Mucosa of descending colon (tissue), 3 donors: ENCODE measurements around the gene CYP21A2. TPM values are rescaled to one million over a fixed set of nuclear protein-coding genes. Genes with fewer than 3 reads are reported as not detected.

Experiments
- ATAC-seq: fragments of 200-7000 bp; cut with Tn5 transposase; one replicate; pipeline ENCODE4 v1.9.1; 2020; ENCODE audit warnings: mild to moderate bottlenecking, moderate library complexity
- DNase-seq, 3 donors: peaks; one replicate each; pipeline ENCODE4 v3.0.0-alpha.2; 2020
- H3K36me3 ChIP-seq: fragments of 200-600 bp; one replicate; pipeline ENCODE4 v1.8.0; 2021; ENCODE audit warnings: low read depth, mild to moderate bottlenecking
- H3K4me1 ChIP-seq: fragments of 200-600 bp; one replicate; pipeline ENCODE4 v1.8.0; 2021; ENCODE audit warnings: low read depth, mild to moderate bottlenecking
- H3K4me3 ChIP-seq: fragments of 200-600 bp; one replicate; pipeline ENCODE4 v1.8.0; 2021; ENCODE audit warnings: mild to moderate bottlenecking
- H3K9me3 ChIP-seq: fragments of 200-600 bp; one replicate; pipeline ENCODE4 v1.8.0; 2021; ENCODE audit warnings: mild to moderate bottlenecking
- intact Hi-C, 2 donors: fragments of 100-400 bp; cut with DNase I in 1 of 2; cut with micrococcal nuclease in 1 of 2; formaldehyde crosslinking; loops; one replicate each; pipeline versions ENCODE4 v1.11.0 to v1.11.1; 2022; cut with DNase I, micrococcal nuclease
- total RNA-seq, 3 donors: library from RNA; stranded (reverse); fragmentation: NEBNext Ultra II Directional in 2 of 3; extraction: Animal tissue kit (Norgen Biotek cat#: 25700) in 2 of 3; gene quantifications; one replicate each; pipeline versions ENCODE4 v1.2.1 to v1.2.4, GENCODE V29; 2021 to 2023
- TF ChIP-seq, protein P1 (sequence below): fragments of 200-600 bp; IDR thresholded peaks from one replicate; pipeline ENCODE4 v1.8.0; 2022; ENCODE audit warnings: antibody characterized with exemption, mild to moderate bottlenecking
- donor health status: DM: no; HTN: no; CAD: no; lungs with moderate emphysema.
- donor health status: DM: no; HTN: no; CAD: no.
- donor health status: DM: no; HTN: yes; CAD: no.

Gene CYP21A2
- total RNA-seq, 3 donors from 2014 or later = 0.93 to 2.1 (median 0.94) TPM

DNA sequence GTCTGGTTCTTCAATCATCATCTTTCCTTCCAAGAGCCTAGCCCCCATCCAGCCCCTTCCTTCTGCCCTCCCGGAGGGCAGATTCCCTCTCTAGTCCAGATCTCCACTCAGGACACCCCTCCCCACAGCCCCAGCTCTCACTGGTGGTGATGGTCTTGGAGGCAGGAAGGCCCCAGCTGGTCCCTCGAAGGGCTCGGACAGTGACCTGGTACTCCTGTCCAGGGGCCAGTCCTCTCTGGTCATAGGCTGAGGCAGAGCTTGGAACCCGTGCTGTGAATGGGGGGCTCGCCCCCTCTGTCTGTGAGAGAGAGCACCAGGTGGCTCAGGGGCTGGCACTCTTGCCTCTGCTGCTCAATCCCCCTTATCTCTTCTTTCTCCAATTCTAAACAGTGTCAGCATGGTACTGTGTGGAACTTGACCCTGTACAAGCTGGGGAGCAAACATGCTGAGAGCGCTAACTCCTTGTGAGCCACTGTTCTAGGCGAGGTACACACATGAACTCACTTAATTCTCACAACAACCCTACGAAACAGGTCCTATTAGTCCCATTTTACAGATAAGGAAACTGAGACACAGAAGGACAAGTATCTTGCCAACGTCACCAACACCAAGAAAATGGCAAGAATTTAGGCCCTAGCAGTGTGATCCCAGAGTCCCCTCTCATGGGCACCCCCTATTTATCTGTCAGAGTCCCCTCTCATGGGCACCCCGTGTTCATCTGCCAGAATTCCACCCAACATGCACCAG is 51.0 kb downstream of the CYP21A2 start:
- no peak for DNase-seq
- Histone ChIP-seq H3K36me3 (no peaks in the 10 kb centered on the region), H3K4me1 (peaks cover 13% of the 10 kb centered on the region), H3K4me3 (no peak overlapping the region), H3K9me3 (no peaks in the 10 kb centered on the region)
- no peak for ATAC-seq
- TF ChIP-seq, protein P1, sequence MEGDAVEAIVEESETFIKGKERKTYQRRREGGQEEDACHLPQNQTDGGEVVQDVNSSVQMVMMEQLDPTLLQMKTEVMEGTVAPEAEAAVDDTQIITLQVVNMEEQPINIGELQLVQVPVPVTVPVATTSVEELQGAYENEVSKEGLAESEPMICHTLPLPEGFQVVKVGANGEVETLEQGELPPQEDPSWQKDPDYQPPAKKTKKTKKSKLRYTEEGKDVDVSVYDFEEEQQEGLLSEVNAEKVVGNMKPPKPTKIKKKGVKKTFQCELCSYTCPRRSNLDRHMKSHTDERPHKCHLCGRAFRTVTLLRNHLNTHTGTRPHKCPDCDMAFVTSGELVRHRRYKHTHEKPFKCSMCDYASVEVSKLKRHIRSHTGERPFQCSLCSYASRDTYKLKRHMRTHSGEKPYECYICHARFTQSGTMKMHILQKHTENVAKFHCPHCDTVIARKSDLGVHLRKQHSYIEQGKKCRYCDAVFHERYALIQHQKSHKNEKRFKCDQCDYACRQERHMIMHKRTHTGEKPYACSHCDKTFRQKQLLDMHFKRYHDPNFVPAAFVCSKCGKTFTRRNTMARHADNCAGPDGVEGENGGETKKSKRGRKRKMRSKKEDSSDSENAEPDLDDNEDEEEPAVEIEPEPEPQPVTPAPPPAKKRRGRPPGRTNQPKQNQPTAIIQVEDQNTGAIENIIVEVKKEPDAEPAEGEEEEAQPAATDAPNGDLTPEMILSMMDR = no peak
- intact Hi-C loops = no loop called here

Other genes with a start within 250 kb of the CYP21A2 start
- gene VARS1, start 242.7 kb upstream of the CYP21A2 start, total RNA-seq = 10 to 100 TPM; 41.7 to 65.8 (median 45.0) TPM
- gene LSM2, start 231.4 kb upstream of the CYP21A2 start, total RNA-seq = 10 to 100 TPM; 21.7 to 35.5 (median 33.8) TPM
- gene HSPA1L, start 223.1 kb upstream of the CYP21A2 start, total RNA-seq = 1 to 10 TPM; 1.2 to 3.4 (median 1.3) TPM
- 100 to 1,000 TPM in 2 of 3 donors, 10 to 100 TPM in 1; 73.6 to 274 (median 107) TPM for gene HSPA1A, start 222.9 kb upstream of the CYP21A2 start, total RNA-seq
- gene HSPA1B, start 210.7 kb upstream of the CYP21A2 start, total RNA-seq = 100 to 1,000 TPM; 172 to 254 (median 200) TPM
- gene NEU1, start 175.6 kb upstream of the CYP21A2 start, total RNA-seq = 10 to 100 TPM; 44.0 to 65.7 (median 45.0) TPM
- gene SLC44A4, start 159.4 kb upstream of the CYP21A2 start, total RNA-seq = 100 to 1,000 TPM; 332 to 795 (median 740) TPM
- gene EHMT2, start 140.7 kb upstream of the CYP21A2 start, total RNA-seq = 10 to 100 TPM; 29.6 to 50.1 (median 36.4) TPM
- 1 to 10 TPM; 2.3 to 6.2 (median 3.4) TPM for gene ZBTB12, start 136.3 kb upstream of the CYP21A2 start, total RNA-seq
- 10 to 100 TPM in 2 of 3 donors, 1 to 10 TPM in 1; 5.5 to 33.7 (median 17.9) TPM for gene C2, start 110.7 kb upstream of the CYP21A2 start, total RNA-seq
- 100 to 1,000 TPM in 1 of 3 donors, 10 to 100 TPM in 2; 34.5 to 178 (median 40.4) TPM for gene CFB, start 92.3 kb upstream of the CYP21A2 start, total RNA-seq
- gene NELFE, start 79.4 kb upstream of the CYP21A2 start, total RNA-seq = 10 to 100 TPM; 44.9 to 52.4 (median 51.8) TPM
- 10 to 100 TPM; 58.6 to 87.2 (median 81.2) TPM for gene SKIC2, start 79.2 kb upstream of the CYP21A2 start, total RNA-seq
- gene DXO, start 66.3 kb upstream of the CYP21A2 start, total RNA-seq = 10 to 100 TPM; 12.4 to 18.1 (median 15.8) TPM
- 100 to 1,000 TPM in 1 of 3 donors, 10 to 100 TPM in 2; 10.2 to 203 (median 56.0) TPM for gene C4A, start 56.4 kb upstream of the CYP21A2 start, total RNA-seq
- 100 to 1,000 TPM in 1 of 3 donors, 10 to 100 TPM in 1, 1 to 10 TPM in 1; 9.2 to 175 (median 51.0) TPM for gene C4B, start 23.6 kb upstream of the CYP21A2 start, total RNA-seq
- gene TNXB, start 70.9 kb downstream of the CYP21A2 start, total RNA-seq = 10 to 100 TPM; 20.1 to 87.0 (median 36.9) TPM
- gene ATF6B, start 89.8 kb downstream of the CYP21A2 start, total RNA-seq = 100 to 1,000 TPM in 1 of 3 donors, 10 to 100 TPM in 2; 79.9 to 121 (median 97.4) TPM
- gene FKBPL, start 91.9 kb downstream of the CYP21A2 start, total RNA-seq = 1 to 10 TPM; 5.0 to 6.8 (median 5.3) TPM
- gene PRRT1, start 113.5 kb downstream of the CYP21A2 start, total RNA-seq = 1 to 10 TPM in 2 of 3 donors, under 1 TPM in 1; 0.96 to 6.6 (median 2.0) TPM
- 10 to 100 TPM; 16.8 to 37.2 (median 34.4) TPM for gene PPT2, start 115.7 kb downstream of the CYP21A2 start, total RNA-seq
- gene EGFL8, start 126.2 kb downstream of the CYP21A2 start, total RNA-seq = 10 to 100 TPM; 16.9 to 32.1 (median 21.5) TPM
- gene AGPAT1, start 137.7 kb downstream of the CYP21A2 start, total RNA-seq = 10 to 100 TPM; 49.0 to 60.1 (median 56.2) TPM
- 100 to 1,000 TPM in 1 of 3 donors, 10 to 100 TPM in 2; 79.0 to 114 (median 85.0) TPM for gene RNF5, start 140.0 kb downstream of the CYP21A2 start, total RNA-seq
- gene AGER, start 145.8 kb downstream of the CYP21A2 start, total RNA-seq = 1 to 10 TPM; 5.3 to 8.1 (median 6.3) TPM
- 10 to 100 TPM; 49.4 to 97.7 (median 53.9) TPM for gene PBX2, start 151.8 kb downstream of the CYP21A2 start, total RNA-seq
- 10 to 100 TPM in 1 of 3 donors, 1 to 10 TPM in 2; 6.6 to 14.7 (median 9.9) TPM for gene GPSM3, start 154.2 kb downstream of the CYP21A2 start, total RNA-seq
- gene NOTCH4, start 185.7 kb downstream of the CYP21A2 start, total RNA-seq = 10 to 100 TPM in 1 of 3 donors, 1 to 10 TPM in 2; 1.5 to 10.5 (median 4.0) TPM